Neural progenitor cell (in vitro differentiated cells): ENCODE results near the gene RABEP2. TPM values are rescaled to one million over a fixed set of nuclear protein-coding genes. Genes with fewer than 3 reads are reported as not detected.

Experiments used
- DNase-seq: peaks from one replicate; pipeline ENCODE4 v3.0.0-alpha.2; 2016; ENCODE audit warnings: low spot score
- H2AFZ ChIP-seq: fragments of 200-600 bp; sonication (generic); replicated peaks from 2 replicates; pipeline ENCODE4 v1.6.1; 2016; ENCODE audit warnings: antibody characterized with exemption
- H3F3A ChIP-seq: fragments of 200-600 bp; sonication (generic); 2 replicates; pipeline ENCODE4 v1.6.1; 2016; ENCODE audit warnings: antibody characterized with exemption, low read depth
- H3K27ac ChIP-seq: fragments of 200-600 bp; sonication (generic); 2 replicates; pipeline ENCODE4 v1.5.1; 2016; ENCODE audit warnings: mild to moderate bottlenecking
- H3K27me3 ChIP-seq: fragments of 200-600 bp; sonication (generic); 2 replicates; pipeline ENCODE4 v1.6.1; 2016; ENCODE audit warnings: mild to moderate bottlenecking, moderate library complexity
- H3K36me3 ChIP-seq: fragments of 200-600 bp; sonication (generic); 2 replicates; pipeline ENCODE4 v1.5.1; 2016
- H3K4me1 ChIP-seq: fragments of 200-600 bp; sonication (generic); 2 replicates; pipeline ENCODE4 v1.6.1; 2016; ENCODE audit warnings: mixed run types
- H3K4me2 ChIP-seq: fragments of 200-600 bp; sonication (generic); 2 replicates; pipeline ENCODE4 v1.6.1; 2016
- H3K4me3 ChIP-seq: fragments of 200-600 bp; sonication (generic); 2 replicates; pipeline ENCODE4 v1.5.1; 2016
- H3K79me2 ChIP-seq: fragments of 200-600 bp; sonication (generic); 2 replicates; pipeline ENCODE4 v1.6.1; 2016; ENCODE audit warnings: low read depth
- H3K9ac ChIP-seq: fragments of 200-600 bp; sonication (generic); 2 replicates; pipeline ENCODE4 v1.6.1; 2016
- H3K9me3 ChIP-seq: fragments of 200-600 bp; sonication (generic); 2 replicates; pipeline ENCODE4 v1.5.1; 2016; ENCODE audit warnings: low read depth
- H4K20me1 ChIP-seq: fragments of 200-600 bp; sonication (generic); 2 replicates; pipeline ENCODE4 v1.6.1; 2016; ENCODE audit warnings: low read depth
- H3K27ac Mint-ChIP-seq: 3 replicates; pipeline ENCODE4 v1.8.0; 2021; ENCODE audit warnings: mixed read lengths
- H3K27me3 Mint-ChIP-seq: 2 replicates; pipeline ENCODE4 v1.8.0; 2022; ENCODE audit warnings: low read depth, mild to moderate bottlenecking, inconsistent platforms, moderate library complexity, mixed read lengths; ENCODE audit not compliant: insufficient read depth
- H3K36me3 Mint-ChIP-seq: 3 replicates; pipeline ENCODE4 v1.8.0; 2021; ENCODE audit warnings: mixed read lengths
- H3K4me1 Mint-ChIP-seq: 3 replicates; pipeline ENCODE4 v1.8.0; 2021; ENCODE audit warnings: mixed read lengths
- H3K4me3 Mint-ChIP-seq: 3 replicates; pipeline ENCODE4 v1.8.0; 2021; ENCODE audit warnings: mild to moderate bottlenecking, moderate library complexity, mixed read lengths
- H3K9me3 Mint-ChIP-seq: 3 replicates; pipeline ENCODE4 v1.8.0; 2020; ENCODE audit warnings: mixed read lengths
- EZH2 ChIP-seq: fragments of 200-600 bp; sonication (generic); IDR thresholded peaks from 2 replicates; pipeline ENCODE4 v1.6.1; 2017; ENCODE audit warnings: antibody characterized with exemption, mild to moderate bottlenecking, moderate library complexity
- EZH2phosphoT487 ChIP-seq: fragments of 200-600 bp; sonication (generic); IDR thresholded peaks from 2 replicates; pipeline ENCODE4 v1.6.1; 2017; ENCODE audit warnings: antibody characterized with exemption
- total RNA-seq: library from RNA; depleted of rRNA; stranded (reverse); fragments of >200 nt; gene quantifications from 2 replicates; pipeline ENCODE4 v1.2.3, GENCODE V29; 2015; ENCODE audit warnings: low replicate concordance
- TF ChIP-seq, protein P1 (sequence below): fragments of 200-600 bp; sonication (generic); IDR thresholded peaks from 2 replicates; pipeline ENCODE4 v1.5.1; 2017; ENCODE audit warnings: antibody characterized with exemption, mild to moderate bottlenecking

RABEP2 gene
- total RNA-seq, 1 donor from 2014 or later: 9.1 TPM

DNA sequence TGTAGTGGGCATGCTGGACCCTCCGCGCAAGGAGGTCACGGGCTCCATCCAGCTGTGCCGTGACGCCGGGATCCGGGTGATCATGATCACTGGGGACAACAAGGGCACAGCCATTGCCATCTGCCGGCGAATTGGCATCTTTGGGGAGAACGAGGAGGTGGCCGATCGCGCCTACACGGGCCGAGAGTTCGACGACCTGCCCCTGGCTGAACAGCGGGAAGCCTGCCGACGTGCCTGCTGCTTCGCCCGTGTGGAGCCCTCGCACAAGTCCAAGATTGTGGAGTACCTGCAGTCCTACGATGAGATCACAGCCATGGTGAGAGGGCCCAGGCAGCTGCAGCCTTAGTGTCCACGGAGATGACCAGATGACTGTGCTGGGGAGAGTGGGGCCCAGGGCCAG, 24.4 kb downstream of the RABEP2 start:
- no peaks in the 10 kb centered on the region for H4K20me1 ChIP-seq
- H3K27ac Mint-ChIP-seq: no peak overlapping the region
- H3K36me3 Mint-ChIP-seq: no peaks in the 10 kb centered on the region
- no peaks in the 10 kb centered on the region for H3K79me2 ChIP-seq
- no peak overlapping the region for H3K4me3 ChIP-seq
- H2AFZ ChIP-seq: no peak overlapping the region
- no peaks in the 10 kb centered on the region for H3K36me3 ChIP-seq
- no peak overlapping the region for H3K9ac ChIP-seq
- H3K9me3 ChIP-seq: no peaks in the 10 kb centered on the region
- no peak overlapping the region for H3K4me3 Mint-ChIP-seq
- no peak overlapping the region for H3K4me2 ChIP-seq
- no peaks in the 10 kb centered on the region for H3K9me3 Mint-ChIP-seq
- no peak for DNase-seq
- TF ChIP-seq EZH2phosphoT487 (no peak), EZH2 (no peak)
- TF ChIP-seq, protein P1, sequence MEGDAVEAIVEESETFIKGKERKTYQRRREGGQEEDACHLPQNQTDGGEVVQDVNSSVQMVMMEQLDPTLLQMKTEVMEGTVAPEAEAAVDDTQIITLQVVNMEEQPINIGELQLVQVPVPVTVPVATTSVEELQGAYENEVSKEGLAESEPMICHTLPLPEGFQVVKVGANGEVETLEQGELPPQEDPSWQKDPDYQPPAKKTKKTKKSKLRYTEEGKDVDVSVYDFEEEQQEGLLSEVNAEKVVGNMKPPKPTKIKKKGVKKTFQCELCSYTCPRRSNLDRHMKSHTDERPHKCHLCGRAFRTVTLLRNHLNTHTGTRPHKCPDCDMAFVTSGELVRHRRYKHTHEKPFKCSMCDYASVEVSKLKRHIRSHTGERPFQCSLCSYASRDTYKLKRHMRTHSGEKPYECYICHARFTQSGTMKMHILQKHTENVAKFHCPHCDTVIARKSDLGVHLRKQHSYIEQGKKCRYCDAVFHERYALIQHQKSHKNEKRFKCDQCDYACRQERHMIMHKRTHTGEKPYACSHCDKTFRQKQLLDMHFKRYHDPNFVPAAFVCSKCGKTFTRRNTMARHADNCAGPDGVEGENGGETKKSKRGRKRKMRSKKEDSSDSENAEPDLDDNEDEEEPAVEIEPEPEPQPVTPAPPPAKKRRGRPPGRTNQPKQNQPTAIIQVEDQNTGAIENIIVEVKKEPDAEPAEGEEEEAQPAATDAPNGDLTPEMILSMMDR: no peak
- no peaks in the 10 kb centered on the region for H3F3A ChIP-seq
- H3K27me3 ChIP-seq: no peaks in the 10 kb centered on the region
- no peaks in the 10 kb centered on the region for H3K4me1 ChIP-seq
- peaks cover 2% of the 10 kb centered on the region for H3K27me3 Mint-ChIP-seq
- H3K4me1 Mint-ChIP-seq: no peaks in the 10 kb centered on the region
- no peak overlapping the region for H3K27ac ChIP-seq

- Mint-ChIP-seq H3K36me3 (no peaks in the 10 kb centered on the region), H3K4me1 (no peaks in the 10 kb centered on the region), H3K27ac (no peak overlapping the region), H3K27me3 (peaks cover 2% of the 10 kb centered on the region), H3K4me3 (no peak overlapping the region), H3K9me3 (no peaks in the 10 kb centered on the region)
- no peaks in the 10 kb centered on the region for H3K79me2 ChIP-seq
- no peaks in the 10 kb centered on the region for H3K9me3 ChIP-seq
- TF ChIP-seq, protein P1: no peak
- TF ChIP-seq EZH2 (no peak), EZH2phosphoT487 (no peak)
- no peaks in the 10 kb centered on the region for H3F3A ChIP-seq
- H3K27me3 ChIP-seq: no peaks in the 10 kb centered on the region
- H3K4me3 ChIP-seq: no peak overlapping the region
- no peak for DNase-seq
- no peak overlapping the region for H3K27ac ChIP-seq
- H4K20me1 ChIP-seq: no peaks in the 10 kb centered on the region
- H3K4me1 ChIP-seq: no peaks in the 10 kb centered on the region
- H3K36me3 ChIP-seq: no peaks in the 10 kb centered on the region
- no peak overlapping the region for H3K9ac ChIP-seq
- no peak overlapping the region for H2AFZ ChIP-seq
- no peak overlapping the region for H3K4me2 ChIP-seq
Measured at GRCh38 chr16:28899882-28900590, 25.0 kb downstream of the RABEP2 start.

GRCh38 chr16:28898942-28899341, 26.1 kb downstream of the RABEP2 start:
- H3K9me3 ChIP-seq: no peaks in the 10 kb centered on the region
- H2AFZ ChIP-seq: no peak overlapping the region

More at GRCh38 chr16:28898942-28899341, 26.1 kb downstream of the RABEP2 start:
- H3K4me1 Mint-ChIP-seq: no peaks in the 10 kb centered on the region
- H3K27me3 Mint-ChIP-seq: peaks cover 2% of the 10 kb centered on the region
- Histone ChIP-seq H3K9ac (no peak overlapping the region), H3F3A (no peaks in the 10 kb centered on the region), H3K4me3 (no peak overlapping the region), H3K36me3 (no peaks in the 10 kb centered on the region), H3K79me2 (no peaks in the 10 kb centered on the region), H3K27ac (no peak overlapping the region), H3K27me3 (no peaks in the 10 kb centered on the region), H3K4me2 (no peak overlapping the region), H4K20me1 (no peaks in the 10 kb centered on the region), H3K4me1 (no peaks in the 10 kb centered on the region)
- DNase-seq: no peak
- H3K4me3 Mint-ChIP-seq: no peak overlapping the region
- H3K9me3 Mint-ChIP-seq: no peaks in the 10 kb centered on the region
- H3K27ac Mint-ChIP-seq: no peak overlapping the region
- H3K36me3 Mint-ChIP-seq: no peaks in the 10 kb centered on the region
- no peak for TF ChIP-seq EZH2phosphoT487
- TF ChIP-seq, protein P1: no peak
- no peak for TF ChIP-seq EZH2
